Measurements from ENCODE around the gene SORCS2.

The SORCS2 gene

DNA sequence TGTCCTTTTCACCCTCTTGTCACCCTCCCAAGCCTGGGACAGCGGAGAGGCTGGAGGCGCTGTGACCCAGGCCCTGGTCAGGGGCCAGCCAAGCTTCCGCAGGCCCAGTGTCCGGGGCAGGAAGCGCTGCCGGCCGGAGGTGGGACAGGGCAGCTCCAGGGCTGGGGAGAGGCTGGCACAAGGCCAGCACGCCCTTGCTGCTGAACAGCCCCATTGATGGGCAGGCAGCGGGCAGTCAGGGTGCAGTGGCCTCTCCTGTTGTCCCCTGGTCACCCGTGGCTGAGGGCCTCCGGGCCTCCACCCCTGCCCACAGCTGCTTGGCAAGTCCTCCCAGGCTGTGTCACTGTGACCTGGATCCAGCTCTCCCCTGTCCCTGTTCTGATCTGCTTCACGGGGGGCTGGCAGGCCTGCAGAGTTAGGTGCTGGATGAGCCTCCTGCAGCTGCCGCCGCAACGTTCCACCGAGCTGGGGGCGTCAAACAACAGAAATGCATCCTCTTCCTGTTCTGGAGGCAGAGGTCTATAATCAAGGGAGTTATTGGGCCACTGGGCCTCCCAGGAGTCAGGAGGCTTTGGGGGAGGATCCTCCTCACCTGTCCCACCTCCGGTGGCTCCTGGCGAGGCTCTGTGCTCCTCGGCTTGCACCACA is 134.5 kb downstream of the SORCS2 start:
- no peak for DNase-seq (ENCODE audit: low read depth)

GRCh38 chr4:7327341-7327885 is 135.1 kb downstream of the SORCS2 start:
- no peak for DNase-seq (ENCODE audit: low read depth)

- DNase-seq (ENCODE audit: low read depth) = no peak
Measured at GRCh38 chr4:7328162-7328912, 136.0 kb downstream of the SORCS2 start.

DNA sequence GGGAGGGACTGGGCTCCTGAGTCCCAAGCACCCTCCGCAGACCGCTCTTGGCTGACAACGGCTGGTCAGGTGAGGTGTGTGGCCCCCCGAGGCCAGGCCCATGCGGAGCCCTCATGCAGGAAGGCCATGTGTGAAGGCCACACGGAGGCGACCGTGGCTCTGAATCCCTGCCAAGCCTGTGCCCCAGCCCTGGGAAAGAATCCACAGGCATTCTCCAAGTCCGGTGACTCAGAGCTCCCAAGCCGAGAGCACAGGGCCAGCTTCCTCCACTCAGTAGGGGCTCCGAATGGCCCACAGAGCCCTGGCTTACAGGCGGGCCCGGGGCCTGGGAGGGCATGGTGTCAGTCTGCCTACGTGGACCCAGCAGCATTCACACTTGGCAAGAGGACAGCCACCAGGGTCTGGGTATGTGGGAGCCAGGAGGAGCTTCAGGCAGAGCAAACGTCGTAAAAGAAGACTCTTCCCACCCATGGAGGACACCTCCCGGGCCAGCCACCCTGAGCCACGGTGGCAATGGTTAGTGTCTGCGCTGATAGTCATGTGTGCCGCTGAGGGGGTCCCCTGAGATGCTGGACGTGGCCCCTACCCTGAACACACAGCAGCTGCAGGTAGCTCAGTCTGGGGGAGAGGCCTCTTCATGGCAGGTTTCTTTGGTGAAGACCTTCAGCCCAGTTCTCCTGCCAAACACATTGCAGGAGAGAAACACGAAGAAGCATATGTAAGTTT is 136.7 kb downstream of the SORCS2 start:
- DNase-seq (ENCODE audit: low read depth) = no peak

GRCh38 chr4:7330031-7330596 is 137.8 kb downstream of the SORCS2 start:
- no peak for DNase-seq (ENCODE audit: low read depth)

GRCh38 chr4:7330811-7331681 is 138.7 kb downstream of the SORCS2 start:
- DNase-seq (ENCODE audit: low read depth) = no peak

DNA sequence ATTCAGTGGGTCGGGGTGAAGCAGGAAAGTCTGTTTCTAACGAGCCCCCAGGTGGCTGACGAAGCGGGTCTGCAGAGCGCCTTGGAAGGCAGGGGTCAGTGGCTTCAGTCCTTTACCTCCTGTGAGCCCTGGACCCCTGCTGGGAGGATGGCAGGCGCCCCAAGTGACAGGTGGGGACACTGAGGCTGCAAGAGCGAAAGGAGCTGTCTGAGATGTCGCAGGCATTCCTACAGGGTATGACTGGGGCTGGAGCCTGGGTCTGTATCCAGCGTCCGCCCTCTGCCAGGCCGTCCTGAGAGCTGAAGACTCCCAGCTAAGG is 139.3 kb downstream of the SORCS2 start:
- no peak for DNase-seq (ENCODE audit: low read depth)

- no peak for DNase-seq (ENCODE audit: low read depth)
Measured at GRCh38 chr4:7332216-7333023, 140.1 kb downstream of the SORCS2 start.

DNA sequence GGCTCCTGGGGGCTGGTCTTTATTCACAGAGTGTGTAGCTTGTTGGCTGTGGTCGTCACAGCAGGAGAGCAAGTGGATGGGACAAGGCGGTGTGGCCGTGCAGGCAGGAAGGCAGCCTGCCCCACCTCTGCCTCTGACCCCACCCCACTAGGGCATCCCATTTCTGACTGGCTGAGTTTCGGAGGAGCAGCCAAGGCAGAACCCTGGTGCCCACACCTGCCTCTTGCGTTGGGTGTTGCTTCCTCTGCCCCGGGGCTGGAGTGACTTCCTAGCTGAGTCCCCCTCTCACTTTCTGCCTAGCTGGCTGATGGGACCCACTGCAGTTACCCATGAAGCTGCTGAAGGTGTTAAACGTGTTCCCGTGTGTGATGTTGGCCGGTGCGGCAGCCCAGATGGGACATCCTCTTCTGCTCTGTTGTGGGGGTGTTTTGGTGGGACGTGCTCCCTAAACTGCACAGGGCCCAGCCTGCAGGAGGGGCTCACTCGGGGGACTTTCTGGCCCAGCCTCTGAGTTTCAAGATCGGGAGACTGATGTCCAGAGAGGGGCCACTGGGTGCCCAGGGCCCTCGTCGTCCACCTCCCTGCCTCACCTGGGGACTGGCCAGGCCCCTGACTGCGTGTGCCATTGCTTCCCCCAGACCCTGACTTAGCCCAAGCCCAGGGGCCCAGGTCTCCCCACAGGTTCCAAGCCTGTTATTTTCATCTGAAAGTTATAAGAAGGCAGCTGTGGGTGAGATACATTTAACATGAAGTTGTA is 140.9 kb downstream of the SORCS2 start:
- no peak for DNase-seq (ENCODE audit: low read depth)

DNA sequence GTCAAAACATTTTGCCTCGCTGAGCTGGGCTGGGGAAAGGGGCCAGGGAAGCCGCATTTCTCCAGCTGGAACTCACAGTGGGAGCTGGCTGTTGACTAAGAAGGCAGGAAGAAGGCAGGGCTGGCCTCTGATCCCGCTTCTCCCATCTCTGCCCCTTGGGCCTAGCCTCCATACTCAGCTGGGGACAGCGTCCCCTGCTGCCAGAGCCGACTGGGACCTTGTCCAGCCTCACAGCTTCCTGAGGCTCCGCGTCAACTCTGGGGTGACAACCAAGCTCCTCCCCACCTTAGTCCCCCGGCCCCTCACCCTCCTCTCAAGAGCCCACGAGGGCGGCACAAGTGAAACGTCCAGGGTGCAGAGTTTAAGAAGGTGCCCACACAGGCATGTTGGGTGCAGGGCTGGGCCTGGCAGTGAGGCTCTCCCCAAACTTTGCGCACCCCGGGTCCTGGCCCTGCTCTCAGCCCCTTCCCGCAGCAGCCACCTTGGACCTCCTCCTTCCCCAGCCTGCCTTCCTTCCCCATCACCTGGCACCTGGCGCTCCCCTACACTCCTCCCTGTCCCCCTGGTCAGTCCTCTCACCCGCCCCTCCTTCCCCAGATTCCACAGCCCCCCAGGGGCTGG is 141.6 kb downstream of the SORCS2 start:
- no peak for DNase-seq (ENCODE audit: low read depth)

- no peak for DNase-seq (ENCODE audit: low read depth)
Measured at GRCh38 chr4:7334521-7335275, 142.4 kb downstream of the SORCS2 start.

- no peak for DNase-seq (ENCODE audit: low read depth)
Measured at GRCh38 chr4:7335344-7336066, 143.2 kb downstream of the SORCS2 start.

GRCh38 chr4:7336067-7336569 is 143.8 kb downstream of the SORCS2 start:
- DNase-seq (ENCODE audit: low read depth) = no peak

- DNase-seq (ENCODE audit: low read depth) = no peak
Measured at GRCh38 chr4:7336732-7337131, 144.4 kb downstream of the SORCS2 start.

DNA sequence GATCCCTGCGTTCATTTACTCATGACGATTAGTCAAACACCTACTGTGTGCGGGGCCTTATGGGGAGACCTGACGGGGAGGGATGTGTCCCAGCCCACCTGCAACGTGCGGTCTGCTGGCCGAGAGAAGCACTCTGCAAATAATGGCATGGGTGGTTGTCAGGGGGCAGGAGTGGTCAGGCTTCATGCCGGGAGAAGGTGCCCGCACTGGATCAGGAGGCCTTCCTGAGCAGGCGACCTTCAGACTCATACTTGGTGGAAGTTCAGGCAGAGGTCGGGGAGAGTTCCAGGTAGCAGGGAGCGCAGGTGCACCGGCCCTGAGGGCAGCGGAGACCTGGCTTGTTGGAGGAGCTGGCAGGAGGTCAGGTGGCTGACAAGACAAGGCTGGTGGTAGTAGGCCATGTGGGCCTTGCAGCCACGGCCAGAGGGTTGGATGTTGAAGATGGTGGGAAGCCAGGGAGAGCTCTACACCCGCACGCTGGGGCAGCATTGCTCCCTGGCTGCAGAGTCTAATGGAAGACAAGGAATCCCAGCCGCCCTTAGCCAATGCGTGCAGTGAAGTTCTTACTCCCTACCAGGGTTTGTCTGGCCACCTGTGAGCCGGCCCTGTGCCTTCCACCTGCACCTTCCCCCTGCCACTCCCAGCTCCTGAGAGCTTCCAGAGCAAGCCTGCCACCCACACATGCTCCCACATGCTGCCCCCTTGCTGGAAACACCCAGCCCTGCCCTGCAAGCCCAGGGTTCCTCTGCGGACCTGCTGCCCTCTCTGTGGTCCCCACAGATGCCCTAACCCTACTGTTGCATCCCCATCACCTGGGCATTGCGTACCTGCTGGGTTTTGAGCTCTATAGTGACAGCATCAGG is 145.1 kb downstream of the SORCS2 start:
- DNase-seq (ENCODE audit: low read depth) = no peak

GRCh38 chr4:7338059-7338452 is 145.7 kb downstream of the SORCS2 start:
- DNase-seq (ENCODE audit: low read depth) = no peak
